ENCODE measurements around the gene CLINT1. TPM values are rescaled to one million over a fixed set of nuclear protein-coding genes. Genes with fewer than 3 reads are reported as not detected.
"Not testable (repeated sequence)": the region's sequence is repeated elsewhere in the genome, so short reads cannot be mapped to it uniquely, and the experiment has no call there.

Gene CLINT1
- polyA plus RNA-seq (2013, experiment 1 of 2; ENCODE audit: insufficient read length), result 67.8 TPM
- 63.6 TPM for polyA plus RNA-seq (2013, experiment 2 of 2; ENCODE audit: insufficient read length)

GRCh38 chr5:157858527-157859226, at the start of gene CLINT1:
Gene CLINT1, minus strand, starts transcription at chr5:157859145. Its CDS starts 175 bp downstream, at chr5:157858970.
- DNase-seq, result peak; percentile 86

DNA sequence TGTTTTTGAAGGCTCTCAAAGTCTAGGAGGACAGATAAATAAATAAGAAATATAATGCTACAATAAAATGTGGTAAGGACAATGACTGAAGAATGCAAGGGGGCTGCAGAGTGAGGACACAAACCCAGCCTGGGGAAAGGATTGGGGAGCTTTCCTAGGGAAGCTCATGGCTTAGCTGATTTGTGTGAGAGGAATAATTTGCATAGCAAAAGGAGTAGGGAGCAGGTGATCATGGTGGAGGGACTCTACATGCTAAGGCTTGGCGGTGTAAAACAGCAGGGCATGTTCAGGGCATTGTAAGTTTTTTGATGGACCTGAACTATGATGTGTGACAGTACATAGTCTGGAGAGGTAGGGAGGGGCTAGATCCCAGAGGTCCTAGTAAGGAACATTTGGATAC, 49.5 kb upstream of the CLINT1 start:
- DNase-seq, result no peak

DNA sequence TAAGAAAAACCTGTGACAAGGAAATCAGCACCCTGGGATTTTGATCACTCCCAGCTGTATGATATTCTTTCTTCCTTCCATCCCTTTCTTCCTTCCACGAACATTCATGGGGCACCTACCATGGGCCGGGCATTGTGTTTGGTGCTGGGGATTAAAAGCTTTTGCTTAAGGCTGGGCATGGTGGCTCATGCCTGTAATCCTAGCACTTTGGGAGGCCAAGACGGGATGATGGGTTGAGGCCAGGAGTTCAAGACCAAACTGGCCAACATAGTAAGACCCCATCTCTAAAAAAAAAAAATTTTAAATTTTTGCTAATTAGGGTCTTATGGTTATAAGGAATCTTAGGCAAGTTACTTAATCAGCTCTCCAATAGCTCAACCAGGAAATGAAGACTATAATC, 48.5 kb upstream of the CLINT1 start:
- DNase-seq, result no peak

GRCh38 chr5:157903117-157903450, 44.1 kb upstream of the CLINT1 start:
- DNase-seq, result peak; percentile 28

DNA sequence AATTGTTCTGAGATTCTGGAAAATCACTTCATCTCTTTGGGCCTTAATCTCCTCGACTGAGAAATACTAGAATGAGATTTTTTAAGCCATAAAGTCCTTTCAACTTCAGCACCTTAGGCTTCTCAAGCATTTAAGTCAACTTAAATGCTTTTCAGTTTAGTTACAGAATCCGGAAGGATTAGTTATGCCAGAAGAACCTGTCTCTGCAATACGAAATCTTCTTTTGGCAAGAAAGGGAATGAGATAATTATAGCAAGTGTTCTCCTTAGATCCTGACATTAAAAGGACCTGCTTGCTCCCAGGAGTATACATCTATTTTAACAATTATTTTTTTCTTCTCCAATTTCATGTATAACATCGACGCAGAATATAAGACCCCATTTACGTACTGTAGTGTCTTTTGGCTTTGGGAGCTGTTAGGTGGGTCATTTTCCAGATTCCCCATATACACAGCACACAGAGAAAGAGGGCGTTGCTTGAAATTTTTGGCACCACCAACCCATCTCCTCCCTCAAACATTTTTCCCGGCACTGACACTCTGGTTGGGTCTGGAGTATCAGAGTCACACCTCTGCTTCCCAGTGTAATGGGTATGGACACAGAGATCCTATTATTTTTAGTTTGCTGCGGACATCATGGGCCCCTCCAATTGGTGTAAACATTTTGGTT, 43.6 kb upstream of the CLINT1 start:
- no peak for DNase-seq

DNA sequence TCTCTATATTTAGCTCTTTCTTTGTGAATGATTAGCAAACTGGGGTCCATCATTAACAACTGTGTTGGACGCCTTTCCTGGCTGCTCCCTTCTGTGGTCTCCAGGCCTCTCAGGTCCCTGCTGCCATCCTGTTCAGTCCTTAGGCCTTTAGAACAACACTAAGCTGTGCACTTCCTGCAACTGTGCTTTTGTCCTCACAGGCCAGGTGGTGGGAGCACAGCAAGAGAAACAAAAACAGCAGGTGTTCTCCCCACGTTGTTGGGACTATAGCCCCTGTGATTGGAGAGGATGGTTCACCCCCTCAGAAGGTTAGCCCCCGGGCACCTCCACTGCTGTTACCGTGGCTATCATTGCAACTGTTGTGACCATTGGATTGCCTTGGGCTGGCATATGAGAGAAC, 41.7 kb upstream of the CLINT1 start:
- no peak for DNase-seq

DNA sequence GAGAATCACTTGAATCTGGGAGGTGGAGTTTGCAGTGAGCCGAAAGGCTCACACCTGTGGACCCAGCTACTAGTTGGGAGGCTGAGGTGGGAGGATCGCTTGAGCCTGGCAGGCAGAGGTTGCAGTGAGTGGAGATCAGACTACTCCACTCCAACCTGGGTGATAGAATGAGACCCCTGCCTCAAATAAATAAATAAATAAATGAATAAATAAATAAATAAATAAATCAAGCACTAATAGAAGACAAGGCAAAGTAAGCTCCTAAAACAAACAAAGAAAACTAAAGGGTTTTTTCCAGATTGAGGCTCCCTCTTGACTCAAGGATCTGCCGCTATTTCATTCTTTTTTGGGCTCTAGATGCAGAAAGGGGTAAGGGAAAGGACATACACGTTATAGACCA, 34.7 kb upstream of the CLINT1 start:
- DNase-seq, result no peak

DNA sequence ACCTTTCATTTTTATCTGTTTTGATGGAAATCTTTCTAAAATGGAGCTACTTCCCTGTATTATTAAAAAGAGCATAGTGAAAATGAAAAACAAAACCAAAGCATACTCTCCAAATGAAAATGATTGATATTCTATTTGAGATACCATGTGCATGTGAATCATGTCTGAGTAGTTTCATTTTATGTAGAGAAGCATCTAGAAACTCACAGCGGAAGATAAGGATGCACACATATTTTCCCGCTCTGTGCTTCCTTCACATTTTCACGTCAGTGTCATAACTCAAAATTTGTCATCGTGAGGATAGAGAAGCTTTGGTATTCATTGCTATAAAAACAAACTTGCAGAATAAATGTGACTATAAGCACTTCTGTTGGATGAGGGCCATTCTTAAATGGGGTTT, 34.0 kb upstream of the CLINT1 start:
- no peak for DNase-seq

GRCh38 chr5:157890836-157891597, 32.1 kb upstream of the CLINT1 start:
- no peak for DNase-seq

GRCh38 chr5:157888814-157889532, 30.0 kb upstream of the CLINT1 start:
- no peak for DNase-seq

DNA sequence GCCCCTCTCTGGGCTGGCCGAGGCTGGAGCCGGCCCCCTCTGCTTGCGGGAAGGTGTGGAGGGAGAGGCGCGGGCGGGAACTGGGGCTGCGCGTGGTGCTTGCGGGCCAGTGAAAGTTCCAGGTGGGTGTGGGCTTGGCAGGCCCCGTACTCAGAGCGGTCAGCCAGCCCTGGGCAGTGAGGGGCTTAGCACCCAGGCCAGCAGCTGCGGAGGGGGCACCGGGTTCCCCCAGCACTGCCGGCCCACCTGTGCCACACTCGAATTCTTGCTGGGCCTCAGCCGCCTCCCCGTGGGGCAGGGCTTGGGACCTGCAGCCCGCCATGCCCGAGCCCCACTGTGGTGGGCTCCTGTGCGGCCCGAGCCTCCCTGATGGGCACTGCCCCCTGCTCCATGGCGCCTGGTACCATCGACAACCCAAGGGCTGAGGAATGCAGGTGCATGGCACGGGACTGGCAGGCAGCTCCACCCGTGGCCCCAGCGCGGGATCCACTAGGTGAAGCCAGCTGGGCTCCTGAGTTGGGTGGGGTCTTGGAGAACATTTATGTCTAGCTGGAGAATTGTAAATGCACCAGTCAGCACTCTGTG, 27.9 kb upstream of the CLINT1 start:
- DNase-seq, result no peak

GRCh38 chr5:157885051-157885450, 26.1 kb upstream of the CLINT1 start:
- not testable (repeated sequence) for DNase-seq

DNA sequence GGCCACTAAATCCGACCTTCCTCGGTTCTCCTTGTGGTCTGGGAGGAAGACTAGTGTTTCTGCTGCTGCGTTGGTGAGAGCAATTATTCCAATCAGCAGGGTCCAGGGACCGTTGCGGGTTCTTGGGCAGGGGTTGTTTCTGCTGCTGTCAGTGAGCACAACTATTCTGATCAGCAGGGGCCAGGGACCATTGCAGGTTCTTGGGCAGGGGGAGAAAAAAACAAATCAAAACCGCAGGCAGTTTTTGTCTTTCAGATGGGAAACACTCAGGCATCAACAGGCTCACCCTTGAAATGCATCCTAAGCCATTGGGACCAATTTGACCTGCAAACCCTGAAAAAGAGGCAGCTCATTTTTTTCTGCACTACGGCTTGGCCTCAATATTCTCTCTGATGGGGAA, 22.6 kb upstream of the CLINT1 start:
- not testable (repeated sequence) for DNase-seq

GRCh38 chr5:157877821-157878220, 18.9 kb upstream of the CLINT1 start:
- peak; percentile 55 for DNase-seq

GRCh38 chr5:157874861-157875260, 15.9 kb upstream of the CLINT1 start:
- DNase-seq, result no peak

DNA sequence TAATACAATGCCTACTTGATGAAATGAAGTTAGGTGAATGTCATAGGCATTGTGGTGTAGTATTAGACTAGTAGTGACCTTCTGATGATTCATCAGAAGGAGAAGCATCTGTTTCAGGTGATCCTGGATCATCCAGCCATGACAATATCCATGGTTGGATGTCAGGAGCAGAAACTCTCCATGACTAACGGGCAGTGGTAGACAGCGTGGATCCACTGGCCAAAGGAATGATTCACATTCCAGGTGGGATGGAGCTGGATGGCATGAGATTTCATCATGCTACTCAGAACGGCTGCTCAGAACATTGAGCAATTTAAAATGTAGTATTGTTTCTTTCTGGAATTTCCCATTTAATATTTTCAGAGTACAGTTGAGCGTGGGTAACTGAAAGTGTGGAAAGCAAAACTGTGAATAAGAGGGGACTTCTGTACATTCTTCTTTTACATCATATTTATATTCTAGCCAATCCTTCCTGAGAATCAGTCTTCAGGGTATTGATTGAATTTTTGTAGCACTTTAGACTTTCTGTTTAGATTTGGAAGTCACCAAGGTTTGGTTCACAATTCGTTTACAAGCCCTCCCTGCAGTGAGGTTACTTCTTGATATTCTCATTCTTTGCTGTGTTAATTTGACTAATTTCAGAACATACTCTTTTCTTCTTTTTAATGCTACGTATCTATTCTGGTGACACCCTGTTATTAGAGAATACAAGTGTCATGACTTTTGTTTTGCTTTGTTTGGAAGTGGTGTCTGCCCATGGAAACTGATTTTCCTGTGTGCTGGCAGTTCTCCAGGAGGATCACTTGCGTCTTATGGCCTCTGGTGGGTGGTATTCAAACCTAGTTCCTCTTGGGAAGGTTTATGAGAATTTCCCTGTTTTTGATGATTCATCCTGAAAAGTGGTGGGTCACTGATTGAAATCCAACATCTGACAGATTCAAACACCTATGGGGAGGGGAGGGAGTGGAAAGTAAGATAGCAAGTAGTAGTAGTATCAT, 12.2 kb upstream of the CLINT1 start:
- DNase-seq, result peak; percentile 79

GRCh38 chr5:157867751-157868387, 8.9 kb upstream of the CLINT1 start:
- DNase-seq, result no peak

DNA sequence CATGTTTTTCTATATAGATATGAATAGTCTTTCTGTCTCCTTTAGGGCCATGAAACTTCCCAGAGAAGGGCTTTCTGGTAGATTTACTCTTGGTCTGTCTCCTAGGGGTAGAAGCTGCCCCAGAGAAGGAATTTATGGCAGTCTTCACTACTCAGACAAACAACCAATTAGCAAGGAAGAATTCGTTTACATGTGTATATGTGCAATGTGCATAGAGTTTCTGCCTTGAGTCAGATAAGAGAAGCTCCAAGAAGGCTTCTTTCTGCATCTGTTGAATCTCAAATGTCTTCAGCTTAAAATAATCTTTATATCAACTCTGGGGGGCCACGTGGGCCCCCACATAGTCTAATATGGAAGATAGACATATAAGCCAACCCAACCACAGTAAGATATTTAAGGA, 7.6 kb upstream of the CLINT1 start:
- DNase-seq, result no peak

DNA sequence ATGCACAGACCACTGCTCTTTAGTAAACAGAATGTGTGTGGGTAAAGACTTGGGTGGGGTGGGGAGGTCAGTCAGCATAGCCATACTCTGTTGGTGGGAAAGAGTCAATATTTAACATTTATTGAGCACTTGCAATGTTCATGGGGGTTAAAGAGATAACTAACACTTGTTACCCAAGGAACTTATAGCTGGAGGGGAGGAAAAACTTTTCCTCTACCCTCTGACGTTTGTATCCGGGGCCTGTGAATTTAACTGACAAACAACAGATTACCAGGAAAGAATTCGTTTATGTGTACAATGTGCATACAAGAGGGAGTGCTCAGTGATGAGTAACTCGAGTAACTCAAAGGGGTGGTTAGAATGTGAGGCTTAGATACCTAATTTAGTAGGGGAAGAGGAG, 6.8 kb upstream of the CLINT1 start:
- peak; percentile 35 for DNase-seq

GRCh38 chr5:157864067-157864466, 5.1 kb upstream of the CLINT1 start:
- no peak for DNase-seq
